ENCODE measurements around the gene RNF10.

DNA sequence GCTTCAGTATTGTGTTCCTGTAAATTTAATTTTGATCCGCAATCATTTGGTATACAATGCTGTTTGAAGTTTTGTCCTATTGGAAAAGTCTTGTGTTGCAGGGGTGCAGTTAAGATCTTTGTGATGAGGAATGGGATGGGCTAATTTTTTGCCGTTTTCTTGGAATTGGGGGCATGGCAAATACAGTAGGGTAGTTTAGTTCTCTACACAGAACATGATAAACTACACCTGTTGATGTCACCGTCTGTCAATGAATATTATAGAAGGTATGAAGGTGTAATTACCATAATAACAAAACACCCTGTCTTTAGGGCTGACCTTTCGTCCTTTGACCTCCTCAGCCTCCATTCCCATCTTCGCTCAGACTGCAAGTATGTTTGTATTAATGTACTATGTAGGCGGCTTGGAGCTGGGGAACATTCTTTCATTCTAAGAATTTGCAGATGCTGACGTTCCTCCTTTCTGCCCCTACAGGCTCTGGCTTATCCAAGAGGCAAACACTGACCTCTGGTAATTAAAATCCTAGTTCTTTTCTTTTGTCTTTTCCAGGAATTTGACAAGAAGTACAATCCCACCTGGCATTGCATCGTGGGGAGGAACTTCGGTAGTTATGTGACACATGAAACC lies 36.5 kb upstream of the RNF10 start:
- TF ChIP-seq, protein P1, sequence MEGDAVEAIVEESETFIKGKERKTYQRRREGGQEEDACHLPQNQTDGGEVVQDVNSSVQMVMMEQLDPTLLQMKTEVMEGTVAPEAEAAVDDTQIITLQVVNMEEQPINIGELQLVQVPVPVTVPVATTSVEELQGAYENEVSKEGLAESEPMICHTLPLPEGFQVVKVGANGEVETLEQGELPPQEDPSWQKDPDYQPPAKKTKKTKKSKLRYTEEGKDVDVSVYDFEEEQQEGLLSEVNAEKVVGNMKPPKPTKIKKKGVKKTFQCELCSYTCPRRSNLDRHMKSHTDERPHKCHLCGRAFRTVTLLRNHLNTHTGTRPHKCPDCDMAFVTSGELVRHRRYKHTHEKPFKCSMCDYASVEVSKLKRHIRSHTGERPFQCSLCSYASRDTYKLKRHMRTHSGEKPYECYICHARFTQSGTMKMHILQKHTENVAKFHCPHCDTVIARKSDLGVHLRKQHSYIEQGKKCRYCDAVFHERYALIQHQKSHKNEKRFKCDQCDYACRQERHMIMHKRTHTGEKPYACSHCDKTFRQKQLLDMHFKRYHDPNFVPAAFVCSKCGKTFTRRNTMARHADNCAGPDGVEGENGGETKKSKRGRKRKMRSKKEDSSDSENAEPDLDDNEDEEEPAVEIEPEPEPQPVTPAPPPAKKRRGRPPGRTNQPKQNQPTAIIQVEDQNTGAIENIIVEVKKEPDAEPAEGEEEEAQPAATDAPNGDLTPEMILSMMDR (IDR thresholded peaks at IDR 0.05), result no peak
- TF ChIP-seq, protein P2, sequence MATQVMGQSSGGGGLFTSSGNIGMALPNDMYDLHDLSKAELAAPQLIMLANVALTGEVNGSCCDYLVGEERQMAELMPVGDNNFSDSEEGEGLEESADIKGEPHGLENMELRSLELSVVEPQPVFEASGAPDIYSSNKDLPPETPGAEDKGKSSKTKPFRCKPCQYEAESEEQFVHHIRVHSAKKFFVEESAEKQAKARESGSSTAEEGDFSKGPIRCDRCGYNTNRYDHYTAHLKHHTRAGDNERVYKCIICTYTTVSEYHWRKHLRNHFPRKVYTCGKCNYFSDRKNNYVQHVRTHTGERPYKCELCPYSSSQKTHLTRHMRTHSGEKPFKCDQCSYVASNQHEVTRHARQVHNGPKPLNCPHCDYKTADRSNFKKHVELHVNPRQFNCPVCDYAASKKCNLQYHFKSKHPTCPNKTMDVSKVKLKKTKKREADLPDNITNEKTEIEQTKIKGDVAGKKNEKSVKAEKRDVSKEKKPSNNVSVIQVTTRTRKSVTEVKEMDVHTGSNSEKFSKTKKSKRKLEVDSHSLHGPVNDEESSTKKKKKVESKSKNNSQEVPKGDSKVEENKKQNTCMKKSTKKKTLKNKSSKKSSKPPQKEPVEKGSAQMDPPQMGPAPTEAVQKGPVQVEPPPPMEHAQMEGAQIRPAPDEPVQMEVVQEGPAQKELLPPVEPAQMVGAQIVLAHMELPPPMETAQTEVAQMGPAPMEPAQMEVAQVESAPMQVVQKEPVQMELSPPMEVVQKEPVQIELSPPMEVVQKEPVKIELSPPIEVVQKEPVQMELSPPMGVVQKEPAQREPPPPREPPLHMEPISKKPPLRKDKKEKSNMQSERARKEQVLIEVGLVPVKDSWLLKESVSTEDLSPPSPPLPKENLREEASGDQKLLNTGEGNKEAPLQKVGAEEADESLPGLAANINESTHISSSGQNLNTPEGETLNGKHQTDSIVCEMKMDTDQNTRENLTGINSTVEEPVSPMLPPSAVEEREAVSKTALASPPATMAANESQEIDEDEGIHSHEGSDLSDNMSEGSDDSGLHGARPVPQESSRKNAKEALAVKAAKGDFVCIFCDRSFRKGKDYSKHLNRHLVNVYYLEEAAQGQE (IDR thresholded peaks at IDR 0.05; ENCODE audit: insufficient read depth in 1 of 2, low read depth in 2 of 2, low read length in 1 of 2), result no peak
- TF ChIP-seq POLR2AphosphoS5 (IDR thresholded peaks at IDR 0.05; ENCODE audit: low read depth, low read length), result no peak
- TF ChIP-seq SIN3A (IDR thresholded peaks at IDR 0.05; ENCODE audit: borderline replicate concordance, insufficient read depth, low read depth, low read length), result 0 out of 2 replicates have a peak, but pooled peaks have one; percentile 11
- no peak for TF ChIP-seq TCF7L2 (IDR thresholded peaks at IDR 0.05; ENCODE audit: low read depth, low read length)

Measured in Panc1 (cell line).